C4-2B (cell line): ENCODE data around the gene NEAT1.

Experiments used
- H3K27ac ChIP-seq: fragments of 450-650 bp; 2 replicates; pipeline ENCODE4 v1.5.1; 2017
- CTCF ChIP-seq: fragments of 450-650 bp; conservative IDR thresholded peaks from 2 replicates; pipeline ENCODE4 v1.5.1; 2017; ENCODE audit warnings: mild to moderate bottlenecking
- ZFX ChIP-seq: fragments of 450-650 bp; IDR thresholded peaks from 2 replicates; pipeline ENCODE4 v1.6.1; 2017

Gene NEAT1

DNA sequence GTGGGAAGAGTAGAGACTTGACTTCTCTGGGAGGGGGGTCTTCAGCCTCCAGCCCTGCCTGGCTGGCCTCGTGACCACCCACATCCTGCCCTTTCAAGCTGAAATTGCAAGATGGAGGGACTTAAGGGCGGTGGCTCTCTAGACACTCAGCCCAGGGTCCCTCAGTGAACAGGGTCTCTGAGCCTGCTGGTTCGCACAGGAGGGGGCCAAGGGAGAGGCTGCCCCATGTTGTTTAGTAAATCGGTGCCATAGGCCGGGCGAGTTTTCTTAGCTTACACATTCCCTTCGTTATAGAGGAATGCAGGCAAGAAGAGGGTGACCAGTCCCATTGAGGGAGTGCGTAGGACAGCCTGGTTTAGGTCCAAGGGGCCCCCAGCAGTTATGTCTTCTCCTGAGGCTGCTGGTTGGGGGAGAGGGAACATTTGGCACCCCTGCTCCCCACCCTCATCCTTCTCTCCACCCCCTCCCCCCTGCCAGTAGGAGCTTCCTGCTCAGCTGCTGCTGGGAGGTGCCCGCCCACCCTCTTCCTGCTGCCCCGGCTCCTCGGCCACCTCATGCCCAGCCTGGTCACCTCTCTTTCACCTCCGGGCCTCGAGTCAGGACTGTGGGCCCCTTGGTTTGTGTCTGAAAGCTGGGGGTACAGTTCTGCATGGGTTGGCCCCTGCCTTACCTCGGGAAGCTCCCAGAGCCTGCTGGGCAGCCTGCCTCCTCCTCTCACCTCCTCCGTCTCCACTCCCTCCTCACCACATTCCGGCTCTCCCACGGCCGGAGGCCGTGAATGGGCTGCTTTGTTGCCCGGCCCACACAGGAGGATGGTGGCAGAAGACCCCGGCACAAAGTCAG lies 32.3 kb upstream of the NEAT1 start:
- TF ChIP-seq ZFX, result no peak
- no peak for TF ChIP-seq CTCF
- no peak overlapping the region for H3K27ac ChIP-seq

- TF ChIP-seq CTCF, result no peak
- no peak for TF ChIP-seq ZFX
- no peak overlapping the region for H3K27ac ChIP-seq
Observed at GRCh38 chr11:65390996-65391395, 31.6 kb upstream of the NEAT1 start.

DNA sequence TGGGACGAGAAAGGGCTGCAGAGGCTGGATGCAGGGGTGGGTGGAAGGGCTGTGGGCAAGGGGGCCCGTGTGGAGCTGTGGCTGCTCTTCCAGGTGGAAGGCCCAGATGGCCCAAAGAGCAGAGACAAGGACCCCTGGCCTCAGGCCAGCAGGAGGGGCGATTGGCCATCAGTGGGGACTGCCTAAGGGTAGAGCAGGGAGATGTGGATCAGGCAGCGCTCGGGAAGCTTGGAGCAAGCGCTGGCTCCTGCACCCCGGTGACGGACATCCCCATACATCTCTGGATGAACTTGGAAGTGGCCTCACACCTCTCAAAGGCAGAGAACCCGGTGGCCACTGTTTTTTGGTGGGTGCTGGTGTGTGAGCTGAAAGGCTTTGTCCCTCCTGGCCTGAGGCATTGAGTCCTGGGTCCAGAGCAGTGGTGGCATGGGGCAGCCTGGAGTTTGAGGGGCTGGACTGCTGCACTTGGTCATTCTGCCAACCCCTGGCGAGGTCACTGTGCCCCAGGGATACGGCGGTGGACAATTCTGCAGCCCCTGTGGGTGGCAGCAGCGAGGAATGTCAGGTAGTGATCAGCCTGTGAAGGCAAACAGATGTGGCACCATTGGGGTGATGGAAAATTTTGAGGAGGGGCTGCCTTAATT lies 30.3 kb upstream of the NEAT1 start:
- TF ChIP-seq ZFX, result no peak
- TF ChIP-seq CTCF, result no peak
- no peak overlapping the region for H3K27ac ChIP-seq

GRCh38 chr11:65392899-65393298 lies 29.7 kb upstream of the NEAT1 start:
- TF ChIP-seq CTCF (no peak), ZFX (no peak)
- H3K27ac ChIP-seq, result no peak overlapping the region

GRCh38 chr11:65393513-65394079 lies 29.0 kb upstream of the NEAT1 start:
- no peak for TF ChIP-seq CTCF
- no peak for TF ChIP-seq ZFX
- no peak overlapping the region for H3K27ac ChIP-seq

DNA sequence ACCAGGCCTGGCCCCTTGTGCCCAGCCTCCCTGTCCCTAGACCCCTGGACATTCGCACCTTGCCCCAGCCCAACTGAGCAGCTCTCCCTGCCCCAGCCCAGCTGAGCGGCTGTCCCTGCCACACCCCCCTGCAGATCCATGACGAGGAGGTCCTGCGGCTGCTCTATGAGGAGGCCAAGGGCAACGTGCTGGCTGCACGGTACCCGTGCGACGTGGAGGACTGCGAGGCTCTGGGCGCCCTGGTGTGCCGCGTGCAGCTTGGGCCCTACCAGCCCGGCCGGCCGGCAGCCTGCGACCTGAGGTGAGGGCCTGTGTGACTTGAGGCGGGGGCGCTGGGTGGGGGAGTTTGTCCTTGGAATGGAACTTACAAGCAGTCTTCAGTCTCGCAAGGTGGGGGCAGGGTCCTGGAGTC lies 28.5 kb upstream of the NEAT1 start:
- H3K27ac ChIP-seq, result no peak overlapping the region
- TF ChIP-seq CTCF, result no peak
- TF ChIP-seq ZFX, result no peak

- H3K27ac ChIP-seq, result no peak overlapping the region
- no peak for TF ChIP-seq ZFX
Observed at GRCh38 chr11:65395961-65396530, 26.6 kb upstream of the NEAT1 start.
